GM10847 (cell line): ENCODE results near the gene ZNF618.

ENCODE experiments used
- POLR2A ChIP-seq: IDR thresholded peaks from 2 replicates; pipeline ENCODE4 v1.6.1; 2011; ENCODE audit not compliant: insufficient read length; ENCODE audit errors: extremely low read depth

ZNF618 gene

GRCh38 chr9:113894166-113894565 is 18.1 kb downstream of the ZNF618 start:
- TF ChIP-seq POLR2A = no peak

DNA sequence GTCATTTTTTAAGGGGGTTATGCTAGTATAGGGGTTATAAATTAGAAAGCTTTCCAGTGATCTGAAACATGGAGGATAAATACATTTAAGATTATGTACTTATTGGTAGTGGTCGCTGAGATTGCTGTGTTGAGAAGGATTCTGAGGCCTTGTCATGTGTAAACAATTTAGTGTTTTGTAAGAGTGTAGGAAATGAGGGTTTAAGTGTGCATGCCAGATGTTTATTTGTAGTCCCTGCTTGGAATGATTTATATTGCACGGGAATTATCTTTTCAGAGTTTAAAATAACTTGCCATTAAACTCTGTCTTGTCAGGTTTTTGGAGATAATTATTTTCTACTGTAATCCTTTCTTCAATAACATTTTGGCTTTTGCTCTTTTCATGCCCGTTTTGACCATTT is 19.4 kb downstream of the ZNF618 start:
- TF ChIP-seq POLR2A = no peak

GRCh38 chr9:113896713-113897112 is 20.6 kb downstream of the ZNF618 start:
- TF ChIP-seq POLR2A = no peak

GRCh38 chr9:113898151-113898550 is 22.0 kb downstream of the ZNF618 start:
- no peak for TF ChIP-seq POLR2A

DNA sequence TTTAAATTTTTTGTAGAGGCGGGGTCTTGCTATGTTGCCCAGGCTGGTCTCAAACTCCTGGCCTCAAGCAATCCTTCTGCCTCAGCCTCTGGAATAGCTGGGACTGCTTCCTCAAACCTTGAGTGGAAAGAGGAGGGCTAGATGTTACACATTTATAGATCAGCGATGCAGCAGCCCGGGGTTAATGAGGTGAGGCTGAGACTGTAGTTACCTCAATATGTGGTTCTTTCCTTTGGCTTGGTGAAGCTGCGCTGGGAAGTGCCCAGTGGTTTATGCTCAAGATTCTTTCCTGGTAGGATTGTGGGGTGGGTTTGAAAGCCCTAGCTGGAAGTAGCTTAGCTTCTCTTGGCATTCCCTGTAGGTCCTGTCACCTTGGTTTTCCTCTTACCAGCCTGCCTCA is 22.5 kb downstream of the ZNF618 start:
- no peak for TF ChIP-seq POLR2A

- no peak for TF ChIP-seq POLR2A
These were observed 23.1 kb downstream of the ZNF618 start for GRCh38 chr9:113899205-113899604.

- TF ChIP-seq POLR2A = no peak
These were observed 25.1 kb downstream of the ZNF618 start for GRCh38 chr9:113901221-113901688.

DNA sequence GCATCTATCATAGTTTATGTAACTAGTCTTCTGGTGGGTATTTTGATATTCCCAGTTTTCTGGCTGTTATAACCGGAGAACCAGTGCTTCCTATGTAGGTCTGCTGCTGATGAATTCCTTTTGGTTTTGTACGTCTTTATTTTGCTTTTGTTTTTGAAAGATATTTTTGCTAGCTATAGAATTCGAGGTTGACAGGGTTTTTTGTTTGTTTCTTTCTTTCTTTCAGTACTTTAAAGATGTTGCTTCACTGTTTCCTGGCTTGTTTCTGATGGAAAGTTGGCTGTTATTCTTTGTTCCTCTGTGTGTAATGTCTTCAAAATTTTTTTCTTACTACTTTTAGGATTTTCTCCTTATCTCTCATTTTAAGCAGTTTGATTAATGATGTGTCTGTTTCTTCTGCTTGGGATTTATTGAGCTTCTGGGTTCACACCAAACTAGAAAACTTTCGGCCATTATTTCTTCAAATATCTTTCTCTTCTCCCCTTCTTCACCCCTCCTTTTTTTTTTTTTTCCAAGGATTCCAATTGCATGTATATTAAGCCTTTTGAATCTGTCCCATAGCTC is 27.5 kb downstream of the ZNF618 start:
- no peak for TF ChIP-seq POLR2A

- no peak for TF ChIP-seq POLR2A
These were observed 30.5 kb downstream of the ZNF618 start for GRCh38 chr9:113906411-113907110.

GRCh38 chr9:113907282-113907681 is 31.2 kb downstream of the ZNF618 start:
- no peak for TF ChIP-seq POLR2A

DNA sequence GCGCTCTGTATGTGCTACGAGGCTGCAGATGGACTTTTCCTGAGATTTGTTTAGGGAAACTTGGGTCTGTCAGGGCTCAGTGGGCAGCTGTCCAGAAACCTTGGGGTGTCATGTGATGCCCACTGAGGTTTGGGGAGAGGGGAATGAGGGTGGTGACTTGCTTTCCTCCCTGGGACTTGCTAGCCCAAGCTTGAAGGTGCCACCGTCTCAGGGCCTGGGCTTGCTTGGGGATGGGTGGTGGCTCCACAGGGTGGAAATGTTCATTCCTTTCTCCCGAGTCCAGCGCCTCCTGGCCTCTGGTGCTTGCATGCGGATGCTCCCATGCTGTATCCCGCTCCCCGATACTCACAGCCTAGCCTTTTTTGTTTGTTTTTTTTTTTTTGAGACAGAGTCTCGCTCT is 33.3 kb downstream of the ZNF618 start:
- TF ChIP-seq POLR2A = no peak

- TF ChIP-seq POLR2A = no peak
These were observed 34.0 kb downstream of the ZNF618 start for GRCh38 chr9:113910036-113910639.

DNA sequence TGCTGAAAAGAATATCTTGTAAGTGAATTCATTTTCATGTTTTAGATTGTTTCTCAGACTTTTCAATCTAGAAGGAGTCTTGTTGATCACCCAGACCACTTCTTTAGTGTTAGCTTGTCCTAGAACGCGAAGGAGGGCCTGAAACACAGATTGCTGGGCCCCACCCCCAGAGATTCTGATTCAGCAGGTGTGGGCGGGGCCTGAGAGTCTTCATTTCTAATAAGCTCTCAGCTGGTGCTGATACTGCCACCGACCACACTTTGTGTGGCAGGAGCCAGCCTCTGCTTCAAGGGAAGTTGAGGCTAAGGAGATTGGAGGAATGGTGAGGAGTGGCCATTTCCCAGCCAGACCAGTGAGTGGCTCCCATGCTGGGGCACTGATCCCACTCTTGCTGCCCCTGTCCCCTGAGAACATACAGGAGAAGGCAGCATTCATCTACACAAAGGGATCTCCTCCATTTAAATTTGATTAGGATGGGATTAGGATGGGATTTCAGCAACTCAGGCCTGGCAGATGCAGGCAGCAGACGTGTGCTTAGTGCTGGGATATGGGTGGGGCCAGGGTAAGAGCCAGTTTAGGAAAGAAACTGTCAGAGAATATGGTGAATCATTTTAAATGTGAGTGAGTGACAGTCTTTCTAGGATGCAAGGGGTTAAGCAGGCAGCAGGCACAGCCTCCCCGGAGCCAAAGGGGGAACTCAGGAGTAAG is 35.9 kb downstream of the ZNF618 start:
- TF ChIP-seq POLR2A = no peak

DNA sequence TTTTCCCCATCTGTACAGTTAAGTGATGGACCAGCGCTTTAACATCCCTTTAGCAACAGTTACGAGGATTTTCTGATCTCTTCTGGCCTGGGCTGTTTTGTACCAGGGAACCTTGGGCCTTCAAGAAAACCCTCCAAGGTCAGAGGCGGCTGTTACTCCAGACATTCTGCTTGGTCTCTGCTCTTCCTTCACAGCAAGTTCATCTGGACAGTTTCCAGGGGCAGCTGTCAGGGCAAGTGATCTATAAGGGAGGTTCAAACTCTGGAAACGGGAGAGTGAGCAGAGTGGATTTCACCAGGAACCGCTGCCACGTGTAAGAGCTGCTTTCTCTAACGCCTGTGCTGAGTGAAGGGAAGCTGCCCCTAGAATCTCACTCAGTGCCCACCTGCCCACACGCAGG is 36.7 kb downstream of the ZNF618 start:
- TF ChIP-seq POLR2A = no peak

GRCh38 chr9:113913426-113914195 is 37.5 kb downstream of the ZNF618 start:
- no peak for TF ChIP-seq POLR2A
